ENCODE results near the gene TST. TPM values are rescaled to one million over a fixed set of nuclear protein-coding genes. Genes with fewer than 3 reads are reported as not detected.

TST gene
- total and polyA plus RNA-seq, 2 donors (not counting 3 experiments of a cell fraction or from before 2014, with no cell fraction given) = 39.2 to 95.1 TPM

DNA sequence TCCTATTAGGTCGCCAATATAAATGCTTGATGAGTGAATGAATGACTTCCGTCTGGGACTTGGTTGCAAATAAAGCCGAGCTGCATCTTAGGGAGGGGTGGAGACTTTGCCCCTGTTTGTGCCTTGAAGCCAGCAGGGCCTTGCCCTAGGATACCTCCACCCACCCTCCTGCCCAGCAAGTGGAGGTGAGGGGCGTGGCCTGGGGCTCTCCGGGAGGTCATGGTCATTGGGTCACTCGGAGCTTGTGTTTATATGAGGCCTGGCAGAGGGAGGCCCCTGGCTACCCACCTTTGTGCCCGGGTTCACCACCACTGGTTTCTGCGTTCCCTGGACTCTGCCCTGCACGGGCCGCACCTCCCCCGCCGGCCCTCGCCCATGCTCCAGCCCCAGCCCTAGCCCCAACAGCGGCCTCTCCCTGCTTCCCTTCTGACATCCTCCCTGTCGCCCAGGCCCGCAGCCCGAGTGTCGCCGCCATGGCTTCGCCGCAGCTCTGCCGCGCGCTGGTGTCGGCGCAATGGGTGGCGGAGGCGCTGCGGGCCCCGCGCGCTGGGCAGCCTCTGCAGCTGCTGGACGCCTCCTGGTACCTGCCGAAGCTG is 4.6 kb upstream of the TST start:
- Histone ChIP-seq H4K20me1 (replicated peaks; ENCODE audit: control insufficient read depth, extremely low read depth, insufficient read depth, low read length) (no peaks in the 10 kb centered on the region), H3K9me1 (replicated peaks; ENCODE audit: control insufficient read depth, extremely low read depth, insufficient read depth, low read length) (no peaks in the 10 kb centered on the region), H3K9me3 (replicated peaks; ENCODE audit: control insufficient read depth, insufficient read depth, low read length) (no peaks in the 10 kb centered on the region), H3K9ac (replicated peaks; ENCODE audit: extremely low read depth, insufficient read depth, low read length) (no peak overlapping the region), H3K36me3 (ENCODE audit: control insufficient read depth in 2 of 2, extremely low read depth in 1 of 2, insufficient read depth in 2 of 2, low read length in 2 of 2) (peaks cover under 1 to 30% of the 10 kb centered on the region in 2 experiments), H3K79me2 (ENCODE audit: control insufficient read depth, insufficient read depth, low read length) (peaks cover 18% of the 10 kb centered on the region), H3K4me3 (replicated peaks in 1 of 3; ENCODE audit: insufficient read depth in 1 of 3, low read depth in 1 of 3, low read length in 3 of 3) (no peak overlapping the region), H3K27ac (ENCODE audit: insufficient read depth, low read depth, low read length) (no peak overlapping the region), H3K27me3 (ENCODE audit: control insufficient read depth in 2 of 2, insufficient read depth in 2 of 2, low read length in 2 of 2) (no peaks in the 10 kb centered on the region), H3K4me2 (ENCODE audit: insufficient read depth, low read length) (no peak overlapping the region), H2AFZ (ENCODE audit: low read depth, low read length) (no peak overlapping the region), H3K4me1 (ENCODE audit: control insufficient read depth, extremely low read depth, insufficient read depth, low read length) (peaks cover 4% of the 10 kb centered on the region)
- DNase-seq (ENCODE audit: low read depth, low spot score) = no peak
- intact Hi-C loops (cut with micrococcal nuclease) = no loop called here
- no peak for FAIRE-seq
- TF ChIP-seq JUN (IDR thresholded peaks at IDR 0.05; ENCODE audit: borderline replicate concordance, insufficient read depth, insufficient read length, low read depth) (no peak), FOS (IDR thresholded peaks at IDR 0.05; ENCODE audit: borderline replicate concordance, insufficient read depth, low read length) (no peak), GATA2 (IDR thresholded peaks at IDR 0.05; ENCODE audit: insufficient read depth, insufficient read length, low read depth, low read length) (no peak), MYC (IDR thresholded peaks at IDR 0.05; ENCODE audit: low read depth, low read length) (no peak), POLR2AphosphoS5 (IDR thresholded peaks at IDR 0.05; ENCODE audit: insufficient read depth, low read depth, low read length) (no peak), EZH2 (IDR thresholded peaks at IDR 0.05; ENCODE audit: borderline replicate concordance, low read depth, low read length, severe bottlenecking) (no peak)
- TF ChIP-seq, protein P1, sequence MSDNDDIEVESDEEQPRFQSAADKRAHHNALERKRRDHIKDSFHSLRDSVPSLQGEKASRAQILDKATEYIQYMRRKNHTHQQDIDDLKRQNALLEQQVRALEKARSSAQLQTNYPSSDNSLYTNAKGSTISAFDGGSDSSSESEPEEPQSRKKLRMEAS (IDR thresholded peaks at IDR 0.05; ENCODE audit: insufficient read depth, insufficient read length) = no peak
- dilution Hi-C loops (cut with MboI; ENCODE audit: extremely low pct_ligation_motif_present, low sequenced_read_pairs) = no loop called here
- ChIA-PET POLR2A (no interaction called here), CTCF (interaction anchor here (6.1 to 6.7 kb wide), 3 partner anchors 7 to 20 kb away, joined by 33 to 57 read pairs (median 38); no protein-coding TSS in a partner anchor)
- no TSS peak for BruUV-seq (replicated peaks)
